IMR-90 (cell line): ENCODE measurements around the gene SVIL. TPM values are rescaled to one million over a fixed set of nuclear protein-coding genes. Genes with fewer than 3 reads are reported as not detected.
A peak's percentile ranks its signal among the peaks of the same experiment; 100 is the strongest.

Source experiments
- ATAC-seq: fragments of 200-7000 bp; cut with Tn5 transposase; 2 replicates; pipeline ENCODE4 v1.9.1; 2020; ENCODE audit warnings: low read depth, mild to moderate bottlenecking, moderate library complexity
- BruUV-seq: library from RNA; stranded (reverse); fragments of 400-500 nt; replicated peaks from 2 replicates; lab custom pipeline; 2021; lab: Mats Ljungman, UMichigan
- CTCF ChIA-PET: fragments of 300-600 bp; formaldehyde crosslinking; extraction: SDS; loops from one replicate; lab custom pipeline; 2021; ENCODE audit warnings: antibody characterized with exemption; lab: Yijun Ruan, JAX
- POLR2A ChIA-PET: fragments of 300-600 bp; sonication (Branson Sonifier 250); formaldehyde crosslinking; loops from one replicate; lab custom pipeline; 2022; ENCODE audit warnings: antibody characterized with exemption; ENCODE audit not compliant: unreplicated experiment; lab: Charles Lee
- DNase-seq: peaks from one replicate; pipeline ENCODE4 v3.0.0; 2013
- H2AFZ ChIP-seq: replicated peaks from 2 replicates; pipeline ENCODE3; 2013; ENCODE audit warnings: low read length, mild to moderate bottlenecking; ENCODE audit not compliant: poor library complexity
- H2AK5ac ChIP-seq: 2 replicates; pipeline ENCODE4 v1.6.1; 2013; ENCODE audit warnings: low read depth, low read length, inconsistent platforms
- H2AK9ac ChIP-seq: replicated peaks from 2 replicates; pipeline ENCODE3; 2013; ENCODE audit warnings: mild to moderate bottlenecking, low read depth, low read length, moderate library complexity; ENCODE audit not compliant: poor library complexity
- H2BK120ac ChIP-seq: 2 replicates; pipeline ENCODE4 v1.6.1; 2013; ENCODE audit warnings: low read depth, low read length, inconsistent platforms
- H2BK15ac ChIP-seq: 3 replicates; pipeline ENCODE4 v1.6.1; 2013; ENCODE audit warnings: low read depth, low read length, inconsistent platforms
- H2BK20ac ChIP-seq: 2 replicates; pipeline ENCODE4 v1.6.1; 2013; ENCODE audit warnings: low read depth, mild to moderate bottlenecking, inconsistent platforms, low read length, moderate library complexity
- H2BK5ac ChIP-seq: 2 replicates; pipeline ENCODE4 v1.6.1; 2013; ENCODE audit warnings: mild to moderate bottlenecking, low read depth, low read length, inconsistent platforms; ENCODE audit not compliant: poor library complexity, severe bottlenecking
- H3K14ac ChIP-seq: replicated peaks from 2 replicates; pipeline ENCODE4 v1.6.1; 2013; ENCODE audit warnings: low read depth, low read length, inconsistent platforms
- H3K18ac ChIP-seq: 2 replicates; pipeline ENCODE4 v1.6.1; 2013; ENCODE audit warnings: low read depth, low read length, control low read depth
- H3K23ac ChIP-seq: 2 replicates; pipeline ENCODE4 v1.6.1; 2013; ENCODE audit warnings: low read depth, low read length, inconsistent platforms
- H3K27ac ChIP-seq: 2 replicates; pipeline ENCODE4 v1.5.1; 2013; ENCODE audit warnings: mild to moderate bottlenecking, control low read depth, low read length; ENCODE audit not compliant: insufficient read depth
- H3K27me3 ChIP-seq: 2 replicates; pipeline ENCODE4 v1.6.1; 2013; ENCODE audit warnings: low read length; ENCODE audit not compliant: control insufficient read depth, insufficient read depth
- H3K36me3 ChIP-seq: 2 replicates; pipeline ENCODE4 v1.6.1; 2013; ENCODE audit warnings: low read length, mixed read lengths; ENCODE audit not compliant: control insufficient read depth, insufficient read depth
- H3K4ac ChIP-seq: 2 replicates; pipeline ENCODE4 v1.6.1; 2013; ENCODE audit warnings: low read depth, low read length, inconsistent platforms
- H3K4me1 ChIP-seq: 2 replicates; pipeline ENCODE4 v1.6.1; 2013; ENCODE audit warnings: low read length, mixed read lengths; ENCODE audit not compliant: control insufficient read depth, insufficient read depth
- H3K4me2 ChIP-seq: 2 replicates; pipeline ENCODE4 v1.6.1; 2013; ENCODE audit warnings: low read depth, mild to moderate bottlenecking, control low read depth, low read length, moderate library complexity
- H3K4me3 ChIP-seq: 2 replicates; pipeline ENCODE4 v1.5.1; 2013; ENCODE audit warnings: low read depth, mild to moderate bottlenecking, control low read depth, low read length, moderate library complexity; ENCODE audit not compliant: insufficient read depth
- H3K56ac ChIP-seq: 2 replicates; pipeline ENCODE4 v1.6.1; 2013; ENCODE audit warnings: low read length, inconsistent platforms; ENCODE audit not compliant: insufficient read depth; ENCODE audit errors: extremely low read depth
- H3K79me1 ChIP-seq, 2 experiments: 2 replicates each; pipeline ENCODE4 v1.6.1; 2013; ENCODE audit warnings: low read length in 2 of 2, inconsistent platforms in 1 of 2, low read depth in 1 of 2
- H3K9ac ChIP-seq: 2 replicates; pipeline ENCODE4 v1.6.1; 2013; ENCODE audit warnings: low read depth, low read length, control low read depth
- H3K9me1 ChIP-seq: 2 replicates; pipeline ENCODE4 v1.6.1; 2013; ENCODE audit warnings: low read length, inconsistent platforms; ENCODE audit not compliant: insufficient read depth
- H3K9me3 ChIP-seq: 2 replicates; pipeline ENCODE4 v1.6.1; 2013; ENCODE audit warnings: low read length; ENCODE audit not compliant: control insufficient read depth, insufficient read depth
- H4K20me1 ChIP-seq: 2 replicates; pipeline ENCODE4 v1.6.1; 2013; ENCODE audit warnings: low read length, inconsistent platforms; ENCODE audit not compliant: insufficient read depth
- H4K5ac ChIP-seq: 2 replicates; pipeline ENCODE4 v1.6.1; 2013; ENCODE audit warnings: mild to moderate bottlenecking, low read depth, low read length, control low read depth
- H4K8ac ChIP-seq, 2 experiments: 2 replicates each; pipeline ENCODE4 v1.6.1; 2013; ENCODE audit warnings: low read depth in 2 of 2, low read length in 2 of 2, control low read depth in 1 of 2, inconsistent platforms in 1 of 2
- H4K91ac ChIP-seq: 2 replicates; pipeline ENCODE4 v1.6.1; 2013; ENCODE audit warnings: low read depth, low read length, inconsistent platforms; ENCODE audit not compliant: insufficient read depth
- BHLHE40 ChIP-seq: fragments of 150-350 bp; IDR thresholded peaks from 2 replicates; pipeline ENCODE4 v1.6.1; 2016; ENCODE audit warnings: mild to moderate bottlenecking, low read depth, low read length
- CEBPB ChIP-seq: IDR thresholded peaks from 2 replicates; pipeline ENCODE4 v1.6.1; 2012; ENCODE audit warnings: low read depth, low read length, improper control_type of control experiment
- CHD1 ChIP-seq: IDR thresholded peaks from 2 replicates; pipeline ENCODE4 v1.6.1; 2012; ENCODE audit warnings: low read depth, low read length, improper control_type of control experiment
- ELK1 ChIP-seq: fragments of 150-350 bp; IDR thresholded peaks from 2 replicates; pipeline ENCODE4 v1.6.1; 2016; ENCODE audit warnings: low read depth, mild to moderate bottlenecking, low read length, moderate library complexity, borderline replicate concordance
- FOS ChIP-seq: fragments of 150-350 bp; IDR thresholded peaks from 2 replicates; pipeline ENCODE4 v1.6.1; 2016; ENCODE audit warnings: low read depth, low read length
- MAFK ChIP-seq: IDR thresholded peaks from 2 replicates; pipeline ENCODE4 v1.6.1; 2012; ENCODE audit warnings: low read depth, low read length, improper control_type of control experiment
- MAZ ChIP-seq: IDR thresholded peaks from 2 replicates; pipeline ENCODE4 v1.6.1; 2012; ENCODE audit warnings: low read depth, mild to moderate bottlenecking, low read length, improper control_type of control experiment, moderate library complexity, borderline replicate concordance
- MXI1 ChIP-seq: IDR thresholded peaks from 2 replicates; pipeline ENCODE4 v1.6.1; 2012; ENCODE audit warnings: low read depth, mild to moderate bottlenecking, low read length, moderate library complexity, borderline replicate concordance
- NFE2L2 ChIP-seq: fragments of 150-350 bp; IDR thresholded peaks from 2 replicates; pipeline ENCODE4 v1.6.1; 2016; ENCODE audit warnings: low read depth, mild to moderate bottlenecking, low read length
- POLR2A ChIP-seq: IDR thresholded peaks from 2 replicates; pipeline ENCODE4 v1.6.1; 2012; ENCODE audit warnings: mild to moderate bottlenecking, low read depth, low read length
- RAD21 ChIP-seq: IDR thresholded peaks from 2 replicates; pipeline ENCODE4 v1.6.1; 2012; ENCODE audit warnings: low read length, improper control_type of control experiment
- RCOR1 ChIP-seq: IDR thresholded peaks from 2 replicates; pipeline ENCODE4 v1.6.1; 2012; ENCODE audit warnings: mild to moderate bottlenecking, low read length, improper control_type of control experiment; ENCODE audit not compliant: insufficient replicate concordance
- RFX5 ChIP-seq: IDR thresholded peaks from 2 replicates; pipeline ENCODE4 v1.8.0; 2012; ENCODE audit warnings: low read depth, mild to moderate bottlenecking, low read length, moderate library complexity
- SMC3 ChIP-seq: fragments of 150-350 bp; IDR thresholded peaks from 2 replicates; pipeline ENCODE4 v1.6.1; 2016; ENCODE audit warnings: low read depth, mild to moderate bottlenecking, antibody characterized with exemption, low read length, moderate library complexity
- WGBS, 2 experiments: methylation state at CpG; one replicate each; pipeline versions ENCODE4 v1.1.5 to v1.1.7; 2013; ENCODE audit warnings: missing lambda C conversion rate in 2 of 2; ENCODE audit not compliant: insufficient read length in 1 of 2; ENCODE audit errors: extremely low coverage in 2 of 2; 5-methylcytosine and 5-hydroxymethylcytosine counted together
- dilution Hi-C: fragments of 300-500 bp; cut with HindIII; formaldehyde crosslinking; loops from one replicate; pipeline ENCODE4 v1.14.3; 2018; ENCODE audit warnings: low sequenced_read_pairs; ENCODE audit not compliant: unreplicated experiment
- in situ Hi-C: fragments of 300-500 bp; cut with MboI; formaldehyde crosslinking; loops from 3 replicates; pipeline ENCODE4 v1.14.3; 2019; ENCODE audit warnings: low sequenced_read_pairs, inconsistent platforms, mixed read lengths
- intact Hi-C: fragments of 100-400 bp; cut with micrococcal nuclease; formaldehyde crosslinking; loops from 2 replicates; pipeline ENCODE4 v1.10.0; 2022
- polyA plus RNA-seq, 3 experiments: library from polyadenylated mRNA; depleted of rRNA; stranded (reverse); fragments of >200 nt; gene quantifications; 2 replicates each; pipeline ENCODE4 v1.2.3, GENCODE V29; 2012; ENCODE audit warnings: low replicate concordance in 1 of 3
- total RNA-seq: library from RNA; depleted of rRNA; stranded (reverse); fragments of >200 nt; gene quantifications from 2 replicates; pipeline ENCODE4 v1.2.3, GENCODE V29; 2012
- TF ChIP-seq, protein P1 (sequence below): fragments of 150-350 bp; IDR thresholded peaks from 2 replicates; pipeline ENCODE4 v1.6.1; 2017; ENCODE audit warnings: mild to moderate bottlenecking, antibody characterized with exemption, low read length, low read depth

The SVIL gene
- total and polyA plus RNA-seq, 2 of the 4 experiments (the other 2 are of a cell fraction), result 11.5 to 11.6 TPM

DNA sequence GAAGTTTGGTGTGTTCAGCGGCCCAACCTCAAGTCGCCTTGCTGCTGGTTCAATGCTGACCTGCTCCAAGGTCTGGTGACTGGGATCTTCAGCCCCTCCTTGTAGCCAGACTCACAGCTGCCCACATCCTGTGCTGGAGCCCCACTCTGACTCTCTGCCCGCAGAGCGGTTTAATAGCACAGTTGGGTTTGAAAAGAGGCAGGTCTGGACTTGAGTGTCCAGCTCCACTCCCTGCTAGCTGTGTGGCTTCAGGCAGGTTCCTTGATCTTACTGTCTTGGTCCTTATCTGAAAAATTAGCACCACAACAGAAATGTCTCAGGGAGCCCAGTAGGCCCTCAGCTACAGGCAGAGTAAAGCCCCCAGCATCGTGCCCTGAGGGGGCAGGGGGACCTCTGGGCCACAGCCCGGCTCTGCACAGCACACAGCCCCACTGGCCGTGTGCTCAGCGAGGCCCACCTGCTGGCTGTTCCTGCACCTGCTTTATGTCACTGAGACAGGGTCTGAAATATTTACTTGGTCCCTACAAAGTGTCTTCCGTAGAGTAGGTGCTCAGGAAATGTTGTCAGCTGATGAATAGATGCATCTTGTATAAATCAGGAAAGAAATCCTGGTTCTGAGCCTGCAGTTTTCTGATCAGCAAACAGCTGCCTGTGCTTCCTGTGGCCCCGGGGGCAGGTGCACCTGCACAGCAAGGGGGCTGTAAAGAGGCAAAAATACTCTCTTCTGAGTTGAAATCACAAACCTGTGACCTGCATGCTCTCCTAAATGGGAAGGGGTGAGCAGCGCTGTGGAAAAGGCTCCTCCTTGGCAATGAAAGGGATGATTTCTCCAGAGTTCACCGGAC, 155.5 kb downstream of the SVIL start:
- ChIA-PET POLR2A (no interaction called here), CTCF (no interaction called here)
- peak; percentile 10 for DNase-seq
- BruUV-seq, result no TSS peak
- Histone ChIP-seq H3K9ac (no peak overlapping the region), H4K8ac (no peak overlapping the region), H3K27me3 (no peaks in the 10 kb centered on the region), H4K5ac (no peak overlapping the region), H3K4me1 (peaks cover 5% of the 10 kb centered on the region), H3K36me3 (peaks cover 28% of the 10 kb centered on the region), H3K9me3 (no peaks in the 10 kb centered on the region), H2BK5ac (no peak overlapping the region), H3K14ac (no peak overlapping the region), H4K91ac (no peak overlapping the region), H2AK5ac (no peak overlapping the region), H3K4me3 (no peak overlapping the region), H3K4me2 (no peak overlapping the region), H2BK15ac (no peak overlapping the region), H3K4ac (no peak overlapping the region), H2BK20ac (no peak overlapping the region), H2AFZ (no peak overlapping the region), H3K27ac (no peak overlapping the region), H4K20me1 (no peaks in the 10 kb centered on the region), H3K23ac (no peak overlapping the region), H3K9me1 (peaks cover 5% of the 10 kb centered on the region), H2AK9ac (no peak overlapping the region), H3K56ac (no peak overlapping the region), H2BK120ac (no peak overlapping the region), H3K18ac (no peak overlapping the region), H3K79me1 (peaks cover 0 to 24% of the 10 kb centered on the region in 2 experiments; a peak in 2 of 4 replicates)
- in situ Hi-C loops (no loop called here), intact Hi-C loops (no loop called here), dilution Hi-C loops (no loop called here)
- 86% methylated on average over 6 of the region's 12 CpGs; no CpG with 5 or more reads in 1 of the 2 experiments for WGBS, 2 experiments
- ATAC-seq, result no peak
- TF ChIP-seq SMC3 (no peak), CEBPB (no peak), FOS (no peak), MAFK (no peak), ELK1 (no peak), POLR2A (no peak), MAZ (no peak), RAD21 (no peak), RFX5 (no peak), NFE2L2 (no peak), BHLHE40 (no peak), CHD1 (no peak), MXI1 (no peak), RCOR1 (no peak)
- TF ChIP-seq, protein P1, sequence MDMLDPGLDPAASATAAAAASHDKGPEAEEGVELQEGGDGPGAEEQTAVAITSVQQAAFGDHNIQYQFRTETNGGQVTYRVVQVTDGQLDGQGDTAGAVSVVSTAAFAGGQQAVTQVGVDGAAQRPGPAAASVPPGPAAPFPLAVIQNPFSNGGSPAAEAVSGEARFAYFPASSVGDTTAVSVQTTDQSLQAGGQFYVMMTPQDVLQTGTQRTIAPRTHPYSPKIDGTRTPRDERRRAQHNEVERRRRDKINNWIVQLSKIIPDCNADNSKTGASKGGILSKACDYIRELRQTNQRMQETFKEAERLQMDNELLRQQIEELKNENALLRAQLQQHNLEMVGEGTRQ, result no peak
